HCEC 1CT (cell line): ENCODE data around the gene ZFYVE16.
"Not testable (repeated sequence)": the region's sequence is repeated elsewhere in the genome, so short reads cannot be mapped to it uniquely, and the experiment has no call there.

Source experiments
- DNase-seq: peaks from one replicate; pipeline ENCODE4 v3.0.0-alpha.2; 2017

ZFYVE16 gene

GRCh38 chr5:80407735-80408483, at the start of gene ZFYVE16:
ZFYVE16 (plus strand) TSS chr5:80408064; CDS start chr5:80434148, 26,084 bp downstream.
- DNase-seq = peak; percentile 97

GRCh38 chr5:80360914-80361444, 46.9 kb upstream of the ZFYVE16 start:
- no peak for DNase-seq

- DNase-seq = no peak
Measured at GRCh38 chr5:80364892-80365291, 43.0 kb upstream of the ZFYVE16 start.

GRCh38 chr5:80368661-80369480, 39.0 kb upstream of the ZFYVE16 start:
- no peak for DNase-seq

- DNase-seq = no peak
Measured at GRCh38 chr5:80369521-80369920, 38.3 kb upstream of the ZFYVE16 start.

GRCh38 chr5:80370390-80370789, 37.5 kb upstream of the ZFYVE16 start:
- no peak for DNase-seq

- no peak for DNase-seq
Measured at GRCh38 chr5:80372780-80373179, 35.1 kb upstream of the ZFYVE16 start.

GRCh38 chr5:80374188-80374587, 33.7 kb upstream of the ZFYVE16 start:
- no peak for DNase-seq

GRCh38 chr5:80376557-80376956, 31.3 kb upstream of the ZFYVE16 start:
- no peak for DNase-seq

GRCh38 chr5:80382488-80382887, 25.4 kb upstream of the ZFYVE16 start:
- DNase-seq = no peak

GRCh38 chr5:80387063-80387768, 20.6 kb upstream of the ZFYVE16 start:
- DNase-seq = no peak

- DNase-seq = no peak
Measured at GRCh38 chr5:80389580-80389979, 18.3 kb upstream of the ZFYVE16 start.

- DNase-seq = not testable (repeated sequence)
Measured at GRCh38 chr5:80390413-80390812, 17.5 kb upstream of the ZFYVE16 start.

GRCh38 chr5:80391267-80391666, 16.6 kb upstream of the ZFYVE16 start:
- DNase-seq = not testable (repeated sequence)

GRCh38 chr5:80399526-80400239, 8.2 kb upstream of the ZFYVE16 start:
- peak; percentile 90 for DNase-seq

- DNase-seq = not testable (repeated sequence)
Measured at GRCh38 chr5:80400368-80400767, 7.5 kb upstream of the ZFYVE16 start.

GRCh38 chr5:80403782-80404181, 4.1 kb upstream of the ZFYVE16 start:
- no peak for DNase-seq

GRCh38 chr5:80406980-80407734, 707 bp upstream of the ZFYVE16 start:
- peak; percentile 27 for DNase-seq

- DNase-seq = peak; percentile 37
Measured at GRCh38 chr5:80408484-80409366, 861 bp downstream of the ZFYVE16 start.

GRCh38 chr5:80409367-80409966, 1.6 kb downstream of the ZFYVE16 start:
- no peak for DNase-seq
